CD14-positive monocyte (primary cell): Measurements from ENCODE around the gene DAPK1. TPM values are rescaled to one million over a fixed set of nuclear protein-coding genes. Genes with fewer than 3 reads are reported as not detected.

Experiments used
- DNase-seq, 3 donors: peaks; one replicate each; pipeline ENCODE4 v3.0.0-alpha.2; 2011 to 2022
- H2AFZ ChIP-seq: 2 replicates; pipeline ENCODE4 v1.6.0; 2012; ENCODE audit warnings: mild to moderate bottlenecking, low read depth, low read length, inconsistent platforms; ENCODE audit not compliant: insufficient read depth, poor library complexity, severe bottlenecking
- H3K27ac ChIP-seq, 2 donors: 1 replicate in 1 of 2; 2 replicates in 1 of 2; pipeline ENCODE4 v1.5.1; 2012 to 2013; ENCODE audit warnings: low read length in 2 of 2, control low read depth in 1 of 2, inconsistent platforms in 1 of 2, low read depth in 1 of 2, mild to moderate bottlenecking in 1 of 2
- H3K27me3 ChIP-seq, 2 donors: one replicate each; pipeline versions ENCODE4 v1.6.0 to v1.6.1; 2011 to 2013; ENCODE audit warnings: low read length in 2 of 2; ENCODE audit not compliant: control insufficient read depth in 2 of 2, insufficient read depth in 2 of 2
- H3K36me3 ChIP-seq, 2 donors: replicated peaks in 1 of 2; 1 replicate in 1 of 2; 2 replicates in 1 of 2; pipeline versions ENCODE4 v1.5.1 to v1.6.1; 2012 to 2013; ENCODE audit warnings: low read length in 2 of 2, control low read depth in 1 of 2, inconsistent platforms in 1 of 2, mild to moderate bottlenecking in 1 of 2; ENCODE audit not compliant: insufficient read depth in 2 of 2, control insufficient read depth in 1 of 2
- H3K4me1 ChIP-seq, 2 donors: 1 replicate in 1 of 2; 2 replicates in 1 of 2; pipeline versions ENCODE4 v1.5.1 to v1.6.1; 2012 to 2013; ENCODE audit warnings: low read length in 2 of 2, control low read depth in 1 of 2, inconsistent platforms in 1 of 2, mild to moderate bottlenecking in 1 of 2, moderate library complexity in 1 of 2; ENCODE audit not compliant: insufficient read depth in 2 of 2, control insufficient read depth in 1 of 2
- H3K4me2 ChIP-seq: replicated peaks from 2 replicates; pipeline ENCODE3; 2012; ENCODE audit warnings: low read length, moderate library complexity, mild to moderate bottlenecking; ENCODE audit not compliant: poor library complexity, severe bottlenecking; ENCODE audit errors: extremely low read depth
- H3K4me3 ChIP-seq, 3 experiments: fragments of 200-600 bp in 1 of 3; sonication (generic) in 1 of 3; replicated peaks in 1 of 3; 1 replicate in 2 of 3; 2 replicates in 1 of 3; pipeline ENCODE4 v1.5.1; 2011 to 2013; ENCODE audit warnings: low read length in 3 of 3, mild to moderate bottlenecking in 3 of 3, control low read depth in 2 of 3, low read depth in 2 of 3, inconsistent platforms in 1 of 3, moderate library complexity in 1 of 3
- H3K79me2 ChIP-seq: 2 replicates; pipeline ENCODE4 v1.6.0; 2012; ENCODE audit warnings: mild to moderate bottlenecking, control low read depth, inconsistent platforms, low read length, moderate library complexity; ENCODE audit not compliant: insufficient read depth
- H3K9ac ChIP-seq: 2 replicates; pipeline ENCODE4 v1.6.0; 2017; ENCODE audit warnings: low read length, mild to moderate bottlenecking; ENCODE audit not compliant: insufficient read depth, poor library complexity, severe bottlenecking
- H3K9me3 ChIP-seq, 2 donors: replicated peaks in 1 of 2; 1 replicate in 1 of 2; 2 replicates in 1 of 2; pipeline versions ENCODE4 v1.5.1 to v1.6.1; 2012 to 2013; ENCODE audit warnings: low read length in 2 of 2, control low read depth in 1 of 2; ENCODE audit not compliant: control insufficient read depth in 1 of 2, insufficient read depth in 1 of 2
- H4K20me1 ChIP-seq: 2 replicates; pipeline ENCODE4 v1.6.0; 2012; ENCODE audit warnings: mild to moderate bottlenecking, low read length, control low read depth, moderate library complexity; ENCODE audit not compliant: insufficient read depth
- H3K27ac Mint-ChIP-seq, 7 donors: one replicate each; pipeline ENCODE4 v1.8.0; 2020; ENCODE audit warnings: mild to moderate bottlenecking in 7 of 7, mixed read lengths in 7 of 7, moderate library complexity in 6 of 7, inconsistent platforms in 2 of 7
- H3K27me3 Mint-ChIP-seq, 3 donors: one replicate each; pipeline ENCODE4 v1.8.0; 2021 to 2022; ENCODE audit warnings: low read depth in 3 of 3, mild to moderate bottlenecking in 3 of 3, mixed read lengths in 3 of 3, moderate library complexity in 3 of 3, inconsistent platforms in 1 of 3
- H3K36me3 Mint-ChIP-seq, 2 donors: one replicate each; pipeline ENCODE4 v1.8.0; 2020; ENCODE audit warnings: mixed read lengths in 2 of 2, inconsistent platforms in 1 of 2, mild to moderate bottlenecking in 1 of 2
- H3K4me1 Mint-ChIP-seq: one replicate; pipeline ENCODE4 v1.8.0; 2020; ENCODE audit warnings: mild to moderate bottlenecking, mixed read lengths
- H3K4me3 Mint-ChIP-seq, 2 donors: one replicate each; pipeline ENCODE4 v1.8.0; 2020; ENCODE audit warnings: mild to moderate bottlenecking in 2 of 2, mixed read lengths in 2 of 2, moderate library complexity in 1 of 2
- H3K9me3 Mint-ChIP-seq, 7 donors: one replicate each; pipeline ENCODE4 v1.8.0; 2020 to 2022; ENCODE audit warnings: mixed read lengths in 7 of 7, mild to moderate bottlenecking in 6 of 7, moderate library complexity in 6 of 7, inconsistent platforms in 2 of 7
- CTCF ChIP-seq: fragments of 200-600 bp; IDR thresholded peaks from one replicate; pipeline ENCODE4 v1.8.0; 2022; ENCODE audit warnings: antibody characterized with exemption, mild to moderate bottlenecking
- WGBS: methylation state at CpG from one replicate; pipeline ENCODE4 v1.1.5; 2013; ENCODE audit warnings: missing lambda C conversion rate; ENCODE audit not compliant: insufficient coverage; 5-methylcytosine and 5-hydroxymethylcytosine counted together
- intact Hi-C, 2 donors: fragments of 100-400 bp; cut with micrococcal nuclease; formaldehyde crosslinking; loops; one replicate each; pipeline versions ENCODE4 v1.15.0 to v1.15.1; 2023
- polyA plus RNA-seq, 3 donors: library from polyadenylated mRNA; depleted of rRNA in 1 of 3; unstranded in 2 of 3; stranded (reverse) in 1 of 3; fragments of 300-500 nt in 2 of 3; fragments of >200 nt in 1 of 3; fragmentation: Illumina TruSeq in 2 of 3; gene quantifications; 1 replicate in 2 of 3; 2 replicates in 1 of 3; pipeline ENCODE4 v1.2.3, GENCODE V29; 2012 to 2021

Gene DAPK1
- polyA plus RNA-seq, 3 donors, result 24.1 to 102 (median 44.4) TPM

- H2AFZ ChIP-seq, result no peak overlapping the region
- no peak for TF ChIP-seq CTCF
- peaks cover 0 to 10% (median 2%) of the 10 kb centered on the region in 7 donors for H3K9me3 Mint-ChIP-seq
- no peak overlapping the region for H3K9ac ChIP-seq
- intact Hi-C loops, result no loop called here
- H3K27me3 ChIP-seq, result no peaks in the 10 kb centered on the region
- DNase-seq, result no peak
- H3K4me1 ChIP-seq, result peaks cover 0 to 12% of the 10 kb centered on the region in 2 donors
- no peak overlapping the region for H3K27ac ChIP-seq
- no peak overlapping the region for H3K4me3 ChIP-seq
- H3K4me2 ChIP-seq, result no peak overlapping the region
- no CpG with 5 or more reads among the region's 4 CpGs for WGBS
- peaks cover 8 to 74% of the 10 kb centered on the region in 2 donors for H3K36me3 ChIP-seq
- peak overlapping the region in 1 of 7 donors; percentile 83 for H3K27ac Mint-ChIP-seq
- H3K9me3 ChIP-seq, result no peaks in the 10 kb centered on the region
- peaks cover 0 to 3% (median 2%) of the 10 kb centered on the region in 3 donors for H3K27me3 Mint-ChIP-seq
- H4K20me1 ChIP-seq, result peaks cover 56% of the 10 kb centered on the region
- H3K4me1 Mint-ChIP-seq, result peaks cover 16% of the 10 kb centered on the region
- no peak overlapping the region for H3K4me3 Mint-ChIP-seq
- H3K79me2 ChIP-seq, result peaks cover 3% of the 10 kb centered on the region
- peaks cover 77 to 79% of the 10 kb centered on the region in 2 donors for H3K36me3 Mint-ChIP-seq
Measured at GRCh38 chr9:87622098-87622497, 124.4 kb downstream of the DAPK1 start.

GRCh38 chr9:87622923-87623322, 125.3 kb downstream of the DAPK1 start:
- H3K27me3 Mint-ChIP-seq, result peaks cover 0 to 3% (median 2%) of the 10 kb centered on the region in 3 donors
- Histone ChIP-seq H3K4me2 (no peak overlapping the region), H3K27me3 (no peaks in the 10 kb centered on the region), H3K4me3 (no peak overlapping the region), H3K79me2 (peaks cover 3% of the 10 kb centered on the region), H4K20me1 (peaks cover 65% of the 10 kb centered on the region), H3K36me3 (peaks cover 8 to 66% of the 10 kb centered on the region in 2 donors), H3K9ac (no peak overlapping the region), H2AFZ (no peak overlapping the region), H3K4me1 (peaks cover 2 to 17% of the 10 kb centered on the region in 2 donors), H3K27ac (no peak overlapping the region), H3K9me3 (no peaks in the 10 kb centered on the region)
- no peak overlapping the region for H3K4me3 Mint-ChIP-seq
- H3K27ac Mint-ChIP-seq, result no peak overlapping the region
- intact Hi-C loops, result no loop called here
- DNase-seq, result no peak
- peaks cover 18% of the 10 kb centered on the region for H3K4me1 Mint-ChIP-seq
- H3K36me3 Mint-ChIP-seq, result peaks cover 74% of the 10 kb centered on the region in 2 donors
- WGBS, result no CpG with 5 or more reads among the region's 2 CpGs
- TF ChIP-seq CTCF, result no peak
- H3K9me3 Mint-ChIP-seq, result peaks cover 0 to 10% (median 2%) of the 10 kb centered on the region in 7 donors
